HUDEP-2 (cell line): Measurements from ENCODE around the gene P4HTM.

Source experiments
- DNase-seq, 76 experiments: peaks; one replicate each; lab custom pipeline; 2025; ENCODE audit not compliant: unreplicated experiment in 76 of 76; lab: John Stamatoyannopoulos, UW

P4HTM gene

GRCh38 chr3:49022688-49023171, 32.7 kb downstream of the P4HTM start:
- DNase-seq: peak in 13 of 76 experiments; percentile 8 to 65 (median 28)

- no peak for DNase-seq
These were observed 33.7 kb downstream of the P4HTM start for GRCh38 chr3:49023775-49024174.

GRCh38 chr3:49024449-49024848, 34.4 kb downstream of the P4HTM start:
- no peak for DNase-seq

GRCh38 chr3:49025005-49025792, 35.2 kb downstream of the P4HTM start:
- peak in 72 of 76 experiments; percentile 47 to 95 (median 83) for DNase-seq

- no peak for DNase-seq
These were observed 35.9 kb downstream of the P4HTM start for GRCh38 chr3:49025793-49026520.

GRCh38 chr3:49026536-49026935, 36.5 kb downstream of the P4HTM start:
- DNase-seq: no peak

- no peak for DNase-seq
These were observed 37.6 kb downstream of the P4HTM start for GRCh38 chr3:49027634-49028033.

- DNase-seq: no peak
These were observed 38.2 kb downstream of the P4HTM start for GRCh38 chr3:49028298-49028672.

GRCh38 chr3:49028673-49029562, 38.9 kb downstream of the P4HTM start, which contains the start of gene IMPDH2:
TSS of gene IMPDH2 (minus strand) at chr3:49029398. CDS start at chr3:49029350, 48 bp downstream.
- peak in 72 of 76 experiments; percentile 49 to 93 (median 86) for DNase-seq

- DNase-seq: no peak
These were observed 39.5 kb downstream of the P4HTM start for GRCh38 chr3:49029563-49029884.

- peak in 6 of 76 experiments; percentile 4 to 22 (median 15) for DNase-seq
These were observed 40.3 kb downstream of the P4HTM start for GRCh38 chr3:49030321-49030720.

- no peak for DNase-seq
These were observed 42.7 kb downstream of the P4HTM start for GRCh38 chr3:49032646-49033304.

- DNase-seq: no peak
These were observed 44.6 kb downstream of the P4HTM start for GRCh38 chr3:49034650-49035049.

- no peak for DNase-seq
These were observed 45.2 kb downstream of the P4HTM start for GRCh38 chr3:49035281-49035680.

GRCh38 chr3:49053543-49053942, 63.5 kb downstream of the P4HTM start:
- DNase-seq: no peak

GRCh38 chr3:49054344-49054862, 64.4 kb downstream of the P4HTM start:
- no peak for DNase-seq
